Gastroesophageal sphincter (tissue), 4 donors: ENCODE data around the gene AHNAK2. TPM values are rescaled to one million over a fixed set of nuclear protein-coding genes. Genes with fewer than 3 reads are reported as not detected.
A peak's percentile ranks its signal among the peaks of the same experiment; 100 is the strongest.

Experiments
- ATAC-seq: fragments of 150-250 bp; one replicate; pipeline ENCODE4 v1.9.1; 2016; ENCODE audit warnings: mild to moderate bottlenecking, moderate library complexity
- H3K27ac ChIP-seq, 4 donors: fragments of 200-600 bp; sonication (generic) in 3 of 4; 1 replicate in 3 of 4; 2 replicates in 1 of 4; pipeline ENCODE4 v1.5.1; 2016 to 2019
- H3K27me3 ChIP-seq: fragments of 200-600 bp; sonication (generic); one replicate; pipeline ENCODE4 v1.5.1; 2019
- H3K36me3 ChIP-seq, 2 donors: fragments of 200-600 bp; sonication (generic); one replicate each; pipeline ENCODE4 v1.5.1; 2019; ENCODE audit warnings: control low read depth in 1 of 2
- H3K4me1 ChIP-seq, 3 donors: fragments of 200-600 bp; sonication (generic); 1 replicate in 2 of 3; 2 replicates in 1 of 3; pipeline ENCODE4 v1.5.1; 2016 to 2019; ENCODE audit warnings: control low read depth in 2 of 3
- H3K4me3 ChIP-seq, 2 donors: fragments of 200-600 bp; sonication (generic); one replicate each; pipeline ENCODE4 v1.5.1; 2019; ENCODE audit warnings: mild to moderate bottlenecking in 1 of 2, moderate library complexity in 1 of 2
- H3K9me3 ChIP-seq, 3 donors: fragments of 200-600 bp; sonication (generic); one replicate each; pipeline ENCODE4 v1.5.1; 2017 to 2019; ENCODE audit warnings: control low read depth in 2 of 3
- CTCF ChIP-seq, 4 experiments: fragments of 200-600 bp in 2 of 4; fragments of 450-650 bp in 2 of 4; sonication (generic) in 1 of 4; IDR thresholded peaks; one replicate each; pipeline ENCODE4 v1.5.1; 2017 to 2019; ENCODE audit warnings: antibody characterized with exemption in 4 of 4, mild to moderate bottlenecking in 2 of 4, moderate library complexity in 2 of 4
- EP300 ChIP-seq: sonication (generic); formaldehyde crosslinking; IDR thresholded peaks from one replicate; pipeline ENCODE4 v1.6.1; 2017; ENCODE audit warnings: antibody characterized with exemption, mild to moderate bottlenecking
- POLR2A ChIP-seq, 2 donors: fragments of 450-650 bp; IDR thresholded peaks; one replicate each; pipeline ENCODE4 v1.6.1; 2017; ENCODE audit warnings: antibody characterized with exemption in 2 of 2, mild to moderate bottlenecking in 2 of 2, moderate library complexity in 1 of 2
- POLR2AphosphoS5 ChIP-seq: sonication (generic); formaldehyde crosslinking; IDR thresholded peaks from one replicate; pipeline ENCODE4 v1.6.1; 2017; ENCODE audit warnings: antibody characterized with exemption
- WGBS, 2 donors: methylation state at CpG; one replicate each; pipeline ENCODE4 v1.1.5; 2018; ENCODE audit warnings: low coverage in 1 of 2; 5-methylcytosine and 5-hydroxymethylcytosine counted together
- total RNA-seq, 4 donors: library from RNA; depleted of rRNA; stranded (reverse); fragments of >200 nt; gene quantifications; one replicate each; pipeline ENCODE4 v1.1.0, GENCODE V29; 2016

The AHNAK2 gene
- total RNA-seq, 4 donors from 2014 or later, result 105 to 529 (median 239) TPM

GRCh38 chr14:104979758-104980610 lies 1.8 kb upstream of the AHNAK2 start:
- peak; percentile 26 for ATAC-seq
- no peaks in the 10 kb centered on the region for H3K36me3 ChIP-seq
- TF ChIP-seq POLR2A (IDR thresholded peaks at IDR 0.05) (no peak), POLR2AphosphoS5 (peak; percentile 95)
- no peaks in the 10 kb centered on the region for H3K9me3 ChIP-seq
- 83% methylated on average over 1 of the region's 19 CpGs; no CpG with 5 or more reads in 1 of the 2 donors for WGBS, 2 donors
- H3K4me3 ChIP-seq, result no peak overlapping the region
- peaks cover 4 to 65% (median 32%) of the 10 kb centered on the region in 3 donors for H3K4me1 ChIP-seq
- H3K27me3 ChIP-seq, result no peaks in the 10 kb centered on the region
- H3K27ac ChIP-seq, result peak overlapping the region in 3 of 4 donors; percentile 94 to 98 (median 96)

GRCh38 chr14:104978746-104979691 lies 845 bp upstream of the AHNAK2 start:
- TF ChIP-seq POLR2A (IDR thresholded peaks at IDR 0.05) (no peak), POLR2AphosphoS5 (no peak), EP300 (no peak), CTCF (IDR thresholded peaks at IDR 0.05) (no peak)
- 20 to 82% methylated on average over 1 to 8 of the region's 32 CpGs for WGBS, 2 donors
- H3K27me3 ChIP-seq, result no peaks in the 10 kb centered on the region
- H3K9me3 ChIP-seq, result no peaks in the 10 kb centered on the region
- peak overlapping the region; percentile 11 to 72 for H3K4me3 ChIP-seq
- no peak for ATAC-seq
- no peaks in the 10 kb centered on the region for H3K36me3 ChIP-seq
- H3K27ac ChIP-seq, result peak overlapping the region; percentile 5 to 98 (median 95)
- H3K4me1 ChIP-seq, result peaks cover 4 to 71% (median 42%) of the 10 kb centered on the region in 3 donors

- ATAC-seq, result no peak
- peak overlapping the region in 3 of 4 donors; percentile 94 to 98 (median 96) for H3K27ac ChIP-seq
- no peaks in the 10 kb centered on the region for H3K27me3 ChIP-seq
- peaks cover 10 to 90% (median 59%) of the 10 kb centered on the region in 3 donors for H3K4me1 ChIP-seq
- no CpG with 5 or more reads among the region's 11 CpGs for WGBS, 2 donors
- no peaks in the 10 kb centered on the region for H3K36me3 ChIP-seq
- H3K4me3 ChIP-seq, result peak overlapping the region; percentile 52 to 72
- H3K9me3 ChIP-seq, result no peaks in the 10 kb centered on the region
- TF ChIP-seq CTCF (IDR thresholded peaks at IDR 0.05) (no peak), POLR2A (IDR thresholded peaks at IDR 0.05) (no peak), POLR2AphosphoS5 (no peak), EP300 (no peak)
Measured at GRCh38 chr14:104977008-104977680, 1.0 kb downstream of the AHNAK2 start.

GRCh38 chr14:104976198-104977007 lies 1.8 kb downstream of the AHNAK2 start:
- ATAC-seq, result peak; percentile 23
- H3K4me3 ChIP-seq, result peak overlapping the region in 1 of 2 donors; percentile 72
- TF ChIP-seq POLR2A (IDR thresholded peaks at IDR 0.05) (no peak), POLR2AphosphoS5 (peak; percentile 43), CTCF (IDR thresholded peaks at IDR 0.05) (peak in 3 of 4 experiments; percentile 96 to 98 (median 96)), EP300 (no peak)
- H3K36me3 ChIP-seq, result no peaks in the 10 kb centered on the region
- peak overlapping the region in 3 of 4 donors; percentile 94 to 98 (median 96) for H3K27ac ChIP-seq
- peaks cover 10 to 97% (median 66%) of the 10 kb centered on the region in 3 donors for H3K4me1 ChIP-seq
- WGBS, 2 donors, result 8 to 37% methylated on average over 7 to 8 of the region's 21 CpGs
- no peaks in the 10 kb centered on the region for H3K27me3 ChIP-seq
- H3K9me3 ChIP-seq, result no peaks in the 10 kb centered on the region
